Neuronal stem cell (in vitro differentiated cells): ENCODE measurements around the gene AMOT.

Experiments
- DNase-seq: peaks from one replicate; pipeline ENCODE4 v3.0.0-alpha.2; 2013; ENCODE audit warnings: low spot score
- H2AFZ ChIP-seq: one replicate; pipeline ENCODE4 v1.6.1; 2013; ENCODE audit warnings: mild to moderate bottlenecking, low read length, inconsistent platforms
- H2AK5ac ChIP-seq: 2 replicates; pipeline ENCODE4 v1.6.1; 2013; ENCODE audit warnings: low read depth, mild to moderate bottlenecking, inconsistent platforms, low read length, moderate library complexity, mixed read lengths
- H2BK120ac ChIP-seq: 2 replicates; pipeline ENCODE4 v1.6.1; 2013; ENCODE audit warnings: low read depth, mild to moderate bottlenecking, inconsistent platforms, low read length, moderate library complexity, mixed read lengths
- H2BK12ac ChIP-seq: one replicate; pipeline ENCODE4 v1.6.1; 2013; ENCODE audit warnings: low read length, inconsistent platforms
- H2BK15ac ChIP-seq: 2 replicates; pipeline ENCODE4 v1.6.1; 2013; ENCODE audit warnings: mild to moderate bottlenecking, low read length, inconsistent platforms, mixed read lengths
- H2BK5ac ChIP-seq: one replicate; pipeline ENCODE4 v1.6.1; 2013; ENCODE audit warnings: inconsistent platforms, mild to moderate bottlenecking, low read length, moderate library complexity
- H3K14ac ChIP-seq: one replicate; pipeline ENCODE4 v1.6.1; 2013; ENCODE audit warnings: low read length, inconsistent platforms
- H3K18ac ChIP-seq: 2 replicates; pipeline ENCODE4 v1.6.1; 2013; ENCODE audit warnings: low read length, inconsistent platforms
- H3K23ac ChIP-seq: 2 replicates; pipeline ENCODE4 v1.6.1; 2013; ENCODE audit warnings: low read depth, mild to moderate bottlenecking, mixed read lengths, low read length, inconsistent platforms; ENCODE audit not compliant: poor library complexity
- H3K27ac ChIP-seq: replicated peaks from 3 replicates; pipeline ENCODE4 v1.5.1; 2013; ENCODE audit warnings: low read length, inconsistent platforms
- H3K27me3 ChIP-seq, 3 experiments: 2 replicates each; pipeline ENCODE4 v1.6.1; 2013; ENCODE audit warnings: low read length in 3 of 3, mild to moderate bottlenecking in 2 of 3, inconsistent platforms in 1 of 3, low read depth in 1 of 3, mixed read lengths in 1 of 3, moderate library complexity in 1 of 3; ENCODE audit not compliant: control insufficient read depth in 3 of 3, insufficient read depth in 3 of 3
- H3K36me3 ChIP-seq, 2 donors: replicated peaks in 1 of 2; 2 replicates each; pipeline ENCODE4 v1.6.1; 2013; ENCODE audit warnings: low read length in 2 of 2; ENCODE audit not compliant: control insufficient read depth in 2 of 2, insufficient read depth in 2 of 2
- H3K4ac ChIP-seq: 2 replicates; pipeline ENCODE4 v1.6.1; 2013; ENCODE audit warnings: inconsistent platforms, mild to moderate bottlenecking, low read length, moderate library complexity
- H3K4me1 ChIP-seq, 2 donors: 1 replicate in 1 of 2; 2 replicates in 1 of 2; pipeline ENCODE4 v1.6.1; 2013; ENCODE audit warnings: low read length in 2 of 2, low read depth in 1 of 2; ENCODE audit not compliant: control insufficient read depth in 2 of 2, insufficient read depth in 1 of 2
- H3K4me2 ChIP-seq: one replicate; pipeline ENCODE4 v1.6.1; 2013; ENCODE audit warnings: mild to moderate bottlenecking, low read length, inconsistent platforms; ENCODE audit not compliant: insufficient read depth, poor library complexity, severe bottlenecking
- H3K4me3 ChIP-seq, 2 donors: 2 replicates each; pipeline ENCODE4 v1.5.1; 2013; ENCODE audit warnings: low read length in 2 of 2, mild to moderate bottlenecking in 2 of 2, inconsistent platforms in 1 of 2, moderate library complexity in 1 of 2
- H3K79me1 ChIP-seq: one replicate; pipeline ENCODE4 v1.6.1; 2013; ENCODE audit warnings: low read depth, mild to moderate bottlenecking, inconsistent platforms, low read length, moderate library complexity
- H3K9ac ChIP-seq: one replicate; pipeline ENCODE4 v1.6.1; 2013; ENCODE audit warnings: mild to moderate bottlenecking, low read depth, low read length, inconsistent platforms; ENCODE audit not compliant: poor library complexity
- H3K9me3 ChIP-seq, 2 donors: replicated peaks in 1 of 2; 2 replicates each; pipeline versions ENCODE3 to v1.6.1; 2013; ENCODE audit warnings: low read length in 2 of 2, mild to moderate bottlenecking in 2 of 2, inconsistent platforms in 1 of 2, low read depth in 1 of 2, mixed read lengths in 1 of 2, moderate library complexity in 1 of 2; ENCODE audit not compliant: control insufficient read depth in 2 of 2, insufficient read depth in 1 of 2
- H4K8ac ChIP-seq: one replicate; pipeline ENCODE4 v1.6.1; 2013; ENCODE audit warnings: low read depth, mild to moderate bottlenecking, inconsistent platforms, low read length, moderate library complexity
- H4K91ac ChIP-seq: one replicate; pipeline ENCODE4 v1.6.1; 2013; ENCODE audit warnings: low read length, low read depth, mild to moderate bottlenecking, inconsistent platforms; ENCODE audit not compliant: poor library complexity
- WGBS, 2 donors: extraction: QIAGEN DNeasy Blood & Tissue Kit; methylation state at CpG; one replicate each; pipeline ENCODE4 v1.1.7; 2013; ENCODE audit warnings: missing lambda C conversion rate in 2 of 2, mixed read lengths in 1 of 2; ENCODE audit not compliant: insufficient read length in 2 of 2, insufficient replicate concordance in 1 of 2; ENCODE audit errors: extremely low coverage in 2 of 2; 5-methylcytosine and 5-hydroxymethylcytosine counted together

Gene AMOT

DNA sequence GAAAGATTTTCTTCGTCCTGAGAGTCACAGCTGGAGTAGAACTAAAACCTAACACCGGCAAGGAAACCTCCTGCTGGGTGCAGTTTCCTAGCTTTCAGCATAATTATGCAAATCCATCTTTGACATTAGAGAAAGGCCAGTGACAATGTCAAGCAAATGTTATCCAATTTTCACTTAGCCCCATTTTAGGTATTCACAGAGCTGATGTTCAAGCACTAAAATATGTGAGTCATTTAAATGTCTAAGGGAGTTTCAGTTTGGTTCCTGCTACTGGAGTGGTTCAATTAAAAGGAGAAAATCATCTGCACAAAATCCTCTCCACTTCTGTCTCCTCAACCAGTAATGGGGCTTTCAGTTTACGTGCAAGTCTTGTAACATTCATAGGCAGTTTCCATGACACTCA lies 37.1 kb upstream of the AMOT start:
- Histone ChIP-seq H3K23ac (no peak overlapping the region), H3K79me1 (no peaks in the 10 kb centered on the region), H3K4me2 (no peak overlapping the region), H2BK12ac (no peak overlapping the region), H3K27ac (no peak overlapping the region), H3K14ac (no peak overlapping the region), H2AFZ (peak overlapping the region; percentile 2), H3K36me3 (no peaks in the 10 kb centered on the region), H2BK5ac (no peak overlapping the region), H2AK5ac (no peak overlapping the region), H3K18ac (no peak overlapping the region), H3K9me3 (no peaks in the 10 kb centered on the region), H3K4me1 (peaks cover 0 to 9% of the 10 kb centered on the region in 2 donors), H2BK15ac (no peak overlapping the region), H3K9ac (no peak overlapping the region), H4K8ac (no peak overlapping the region), H2BK120ac (no peak overlapping the region), H3K27me3 (no peaks in the 10 kb centered on the region), H4K91ac (no peak overlapping the region), H3K4ac (no peak overlapping the region), H3K4me3 (no peak overlapping the region)
- no peak for DNase-seq
- WGBS, 2 donors: no CpG with 5 or more reads among the region's 3 CpGs

GRCh38 chrX:112874614-112875013 lies 34.0 kb upstream of the AMOT start:
- Histone ChIP-seq H2AK5ac (no peak overlapping the region), H3K4me1 (peaks cover 0 to 9% of the 10 kb centered on the region in 2 donors), H3K4me3 (no peak overlapping the region), H3K9ac (no peak overlapping the region), H4K91ac (no peak overlapping the region), H2AFZ (no peak overlapping the region), H3K36me3 (no peaks in the 10 kb centered on the region), H4K8ac (no peak overlapping the region), H3K27ac (no peak overlapping the region), H3K14ac (no peak overlapping the region), H3K23ac (no peak overlapping the region), H3K4ac (no peak overlapping the region), H2BK120ac (no peak overlapping the region), H3K18ac (no peak overlapping the region), H3K27me3 (no peaks in the 10 kb centered on the region), H2BK15ac (no peak overlapping the region), H3K9me3 (no peaks in the 10 kb centered on the region), H3K4me2 (no peak overlapping the region), H3K79me1 (no peaks in the 10 kb centered on the region), H2BK5ac (no peak overlapping the region), H2BK12ac (no peak overlapping the region)
- DNase-seq: no peak
- no CpG with 5 or more reads among the region's 1 CpG for WGBS, 2 donors

GRCh38 chrX:112874175-112874574 lies 33.5 kb upstream of the AMOT start:
- Histone ChIP-seq H4K8ac (no peak overlapping the region), H2AFZ (no peak overlapping the region), H2AK5ac (no peak overlapping the region), H3K9me3 (no peaks in the 10 kb centered on the region), H2BK15ac (no peak overlapping the region), H2BK5ac (no peak overlapping the region), H3K4me3 (no peak overlapping the region), H2BK120ac (no peak overlapping the region), H3K4me2 (no peak overlapping the region), H3K18ac (no peak overlapping the region), H4K91ac (no peak overlapping the region), H3K9ac (no peak overlapping the region), H3K27ac (no peak overlapping the region), H3K27me3 (no peaks in the 10 kb centered on the region), H3K23ac (no peak overlapping the region), H3K36me3 (no peaks in the 10 kb centered on the region), H3K4me1 (peaks cover 0 to 9% of the 10 kb centered on the region in 2 donors), H3K79me1 (no peaks in the 10 kb centered on the region), H2BK12ac (no peak overlapping the region), H3K4ac (no peak overlapping the region), H3K14ac (no peak overlapping the region)
- WGBS, 2 donors: no CpG with 5 or more reads among the region's 1 CpG
- no peak for DNase-seq

DNA sequence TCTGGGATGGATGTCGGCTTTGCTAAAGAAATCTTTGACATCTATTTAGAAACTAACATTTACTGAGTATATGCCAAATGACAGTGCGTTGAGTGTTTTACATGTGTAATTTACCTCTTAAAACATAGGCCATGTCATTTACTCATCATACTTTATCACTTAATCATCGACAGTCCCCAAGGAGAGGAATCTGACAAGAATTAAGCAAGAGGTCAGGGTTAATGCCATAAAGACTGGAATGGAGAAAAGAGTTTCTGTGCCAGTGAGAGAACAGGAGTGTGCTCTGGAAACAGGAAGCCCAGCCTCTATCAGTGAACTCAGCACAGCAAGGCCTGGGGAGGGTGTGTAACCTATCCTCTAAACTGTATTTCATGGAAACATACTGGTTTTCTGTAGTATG lies 28.0 kb upstream of the AMOT start:
- H4K8ac ChIP-seq: no peak overlapping the region
- no peak overlapping the region for H3K27ac ChIP-seq
- no peak for DNase-seq

More for the DNA sequence above, 28.0 kb upstream of the AMOT start:
- Histone ChIP-seq H2AFZ (no peak overlapping the region), H3K4me2 (no peak overlapping the region), H3K14ac (no peak overlapping the region), H3K23ac (no peak overlapping the region), H4K91ac (no peak overlapping the region), H3K9me3 (no peaks in the 10 kb centered on the region), H3K4ac (no peak overlapping the region), H2AK5ac (no peak overlapping the region), H3K4me1 (no peaks in the 10 kb centered on the region), H2BK15ac (no peak overlapping the region), H3K36me3 (no peaks in the 10 kb centered on the region), H3K27me3 (no peaks in the 10 kb centered on the region), H2BK5ac (no peak overlapping the region), H3K4me3 (no peak overlapping the region), H3K9ac (no peak overlapping the region), H3K79me1 (no peaks in the 10 kb centered on the region), H3K18ac (no peak overlapping the region), H2BK12ac (no peak overlapping the region), H2BK120ac (no peak overlapping the region)
- WGBS, 2 donors: no CpG with 5 or more reads among the region's 3 CpGs
